Activated gamma-delta T cell (primary cell): Measurements from ENCODE around the gene PALD1.

Source experiments
- DNase-seq: peaks from one replicate; lab custom pipeline; 2025; lab: John Stamatoyannopoulos, UW

The PALD1 gene

GRCh38 chr10:70589762-70590654, 111.4 kb downstream of the PALD1 start:
- no peak for DNase-seq

GRCh38 chr10:70590655-70591416, 112.3 kb downstream of the PALD1 start:
- DNase-seq, result no peak

- DNase-seq, result no peak
Observed at GRCh38 chr10:70592186-70592735, 113.7 kb downstream of the PALD1 start.

GRCh38 chr10:70592746-70593512, 114.4 kb downstream of the PALD1 start:
- DNase-seq, result no peak

GRCh38 chr10:70593513-70593890, 114.9 kb downstream of the PALD1 start:
- DNase-seq, result no peak

GRCh38 chr10:70594161-70594560, 115.6 kb downstream of the PALD1 start:
- no peak for DNase-seq

- no peak for DNase-seq
Observed at GRCh38 chr10:70595566-70596016, 117.0 kb downstream of the PALD1 start.

- DNase-seq, result no peak
Observed at GRCh38 chr10:70596110-70596798, 117.7 kb downstream of the PALD1 start.

GRCh38 chr10:70596860-70597809, 118.6 kb downstream of the PALD1 start:
- no peak for DNase-seq

GRCh38 chr10:70597856-70598815, 119.6 kb downstream of the PALD1 start:
- DNase-seq, result no peak

GRCh38 chr10:70598857-70599295, 120.3 kb downstream of the PALD1 start:
- DNase-seq, result no peak

- no peak for DNase-seq
Observed at GRCh38 chr10:70599319-70599718, 120.8 kb downstream of the PALD1 start.

- no peak for DNase-seq
Observed at GRCh38 chr10:70599791-70600190, 121.2 kb downstream of the PALD1 start.

- no peak for DNase-seq
Observed at GRCh38 chr10:70600512-70601395, 122.2 kb downstream of the PALD1 start.

- no peak for DNase-seq
Observed at GRCh38 chr10:70601746-70602145, 123.2 kb downstream of the PALD1 start.

GRCh38 chr10:70602665-70603448, 124.3 kb downstream of the PALD1 start, which contains the start of gene PRF1:
TSS of gene PRF1 (minus strand) at chr10:70602741. CDS start at chr10:70600902, 1,839 bp downstream.
- DNase-seq, result peak; percentile 61

- peak; percentile 40 for DNase-seq
Observed at GRCh38 chr10:70603449-70603801, 124.9 kb downstream of the PALD1 start.
